BE2C (cell line): ENCODE results near the gene ABHD2.
A peak's percentile ranks its signal among the peaks of the same experiment; 100 is the strongest.

Experiments
- DNase-seq: peaks from one replicate; pipeline ENCODE4 v3.0.0-alpha.2; 2020
- H3K27me3 ChIP-seq: fragments of 250-450 bp; sonication (Bioruptor Pico); 2 replicates; pipeline ENCODE4 v1.5.1; 2020; ENCODE audit warnings: mild to moderate bottlenecking
- H3K36me3 ChIP-seq: fragments of 250-450 bp; sonication (Bioruptor Pico); 2 replicates; pipeline ENCODE4 v1.5.1; 2020; ENCODE audit warnings: mild to moderate bottlenecking
- H3K4me1 ChIP-seq: fragments of 250-450 bp; sonication (Bioruptor Pico); 2 replicates; pipeline ENCODE4 v1.5.1; 2020
- H3K4me3 ChIP-seq: 2 replicates; pipeline ENCODE4 v1.5.1; 2011; ENCODE audit warnings: low read depth, low read length
- H3K9me3 ChIP-seq: fragments of 250-450 bp; sonication (Bioruptor Pico); 2 replicates; pipeline ENCODE4 v1.5.1; 2020
- TF ChIP-seq, protein P1 (sequence below): IDR thresholded peaks from 2 replicates; pipeline ENCODE4 v1.5.1; 2012; ENCODE audit warnings: mild to moderate bottlenecking, low read depth, low read length

The ABHD2 gene

DNA sequence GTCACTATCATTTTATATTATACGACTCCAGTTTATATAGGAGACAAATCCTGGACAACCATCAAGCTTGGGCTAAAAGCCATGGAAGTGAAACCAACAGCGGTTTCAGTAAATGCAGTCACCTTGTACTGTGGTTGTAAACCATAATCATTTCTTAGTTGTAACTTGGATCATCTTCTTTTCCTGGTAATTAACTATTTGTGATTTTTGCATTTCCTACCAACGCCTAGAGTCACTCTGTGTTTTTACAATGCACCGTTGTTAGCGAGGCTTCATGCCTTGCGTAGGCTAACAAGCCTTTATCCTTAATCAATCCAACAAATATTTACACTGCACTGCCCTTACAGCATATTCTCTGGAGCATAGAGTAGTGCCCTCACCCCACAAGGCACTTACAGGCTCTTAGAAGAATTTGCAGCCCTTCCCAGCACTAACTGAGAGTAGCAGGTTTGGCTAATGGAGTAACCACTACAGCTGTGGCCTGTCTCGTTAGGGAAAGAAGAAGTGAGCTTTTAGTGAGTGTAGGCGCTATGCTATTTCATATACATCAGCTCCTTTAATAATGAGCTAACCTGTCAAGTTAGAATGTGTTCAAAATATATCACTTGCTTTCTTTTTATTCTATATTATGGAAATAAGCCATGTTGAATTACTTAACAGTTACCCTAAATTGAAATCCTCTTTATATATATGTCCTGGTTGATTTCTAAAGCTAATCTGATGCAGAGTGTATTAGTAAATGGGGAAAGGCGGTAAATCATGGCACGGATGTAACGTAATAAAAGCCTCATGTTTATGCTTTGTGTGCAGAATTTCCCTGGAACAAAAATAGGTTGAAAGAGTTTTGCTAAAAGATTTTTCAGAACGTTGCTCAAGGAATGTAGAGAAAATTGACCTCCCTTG, 62.8 kb downstream of the ABHD2 start:
- H3K9me3 ChIP-seq: no peaks in the 10 kb centered on the region
- H3K4me3 ChIP-seq: no peak overlapping the region
- H3K36me3 ChIP-seq: peaks cover 38% of the 10 kb centered on the region
- TF ChIP-seq, protein P1, sequence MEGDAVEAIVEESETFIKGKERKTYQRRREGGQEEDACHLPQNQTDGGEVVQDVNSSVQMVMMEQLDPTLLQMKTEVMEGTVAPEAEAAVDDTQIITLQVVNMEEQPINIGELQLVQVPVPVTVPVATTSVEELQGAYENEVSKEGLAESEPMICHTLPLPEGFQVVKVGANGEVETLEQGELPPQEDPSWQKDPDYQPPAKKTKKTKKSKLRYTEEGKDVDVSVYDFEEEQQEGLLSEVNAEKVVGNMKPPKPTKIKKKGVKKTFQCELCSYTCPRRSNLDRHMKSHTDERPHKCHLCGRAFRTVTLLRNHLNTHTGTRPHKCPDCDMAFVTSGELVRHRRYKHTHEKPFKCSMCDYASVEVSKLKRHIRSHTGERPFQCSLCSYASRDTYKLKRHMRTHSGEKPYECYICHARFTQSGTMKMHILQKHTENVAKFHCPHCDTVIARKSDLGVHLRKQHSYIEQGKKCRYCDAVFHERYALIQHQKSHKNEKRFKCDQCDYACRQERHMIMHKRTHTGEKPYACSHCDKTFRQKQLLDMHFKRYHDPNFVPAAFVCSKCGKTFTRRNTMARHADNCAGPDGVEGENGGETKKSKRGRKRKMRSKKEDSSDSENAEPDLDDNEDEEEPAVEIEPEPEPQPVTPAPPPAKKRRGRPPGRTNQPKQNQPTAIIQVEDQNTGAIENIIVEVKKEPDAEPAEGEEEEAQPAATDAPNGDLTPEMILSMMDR: no peak
- no peaks in the 10 kb centered on the region for H3K4me1 ChIP-seq
- H3K27me3 ChIP-seq: no peaks in the 10 kb centered on the region
- no peak for DNase-seq

DNA sequence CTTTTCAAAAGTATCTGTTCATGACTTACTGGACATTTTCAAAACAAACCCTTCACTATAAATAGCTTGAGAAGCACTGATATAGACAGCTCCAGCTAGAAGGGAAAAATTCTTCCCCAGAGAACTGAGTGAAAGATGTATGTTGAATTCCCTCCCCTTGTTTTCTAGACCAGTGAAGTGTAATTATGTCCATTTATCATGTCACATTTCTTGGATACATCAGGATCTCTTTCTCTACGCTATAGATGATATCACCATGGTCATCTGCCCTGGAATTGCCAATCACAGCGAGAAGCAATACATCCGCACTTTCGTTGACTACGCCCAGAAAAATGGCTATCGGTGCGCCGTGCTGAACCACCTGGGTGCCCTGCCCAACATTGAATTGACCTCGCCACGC, 66.9 kb downstream of the ABHD2 start:
- no peak for DNase-seq
- Histone ChIP-seq H3K36me3 (peaks cover 45% of the 10 kb centered on the region), H3K9me3 (no peaks in the 10 kb centered on the region), H3K27me3 (no peaks in the 10 kb centered on the region), H3K4me1 (peaks cover 8% of the 10 kb centered on the region; the same call in 1 of the 2 replicates), H3K4me3 (no peak overlapping the region)
- TF ChIP-seq, protein P1: no peak

DNA sequence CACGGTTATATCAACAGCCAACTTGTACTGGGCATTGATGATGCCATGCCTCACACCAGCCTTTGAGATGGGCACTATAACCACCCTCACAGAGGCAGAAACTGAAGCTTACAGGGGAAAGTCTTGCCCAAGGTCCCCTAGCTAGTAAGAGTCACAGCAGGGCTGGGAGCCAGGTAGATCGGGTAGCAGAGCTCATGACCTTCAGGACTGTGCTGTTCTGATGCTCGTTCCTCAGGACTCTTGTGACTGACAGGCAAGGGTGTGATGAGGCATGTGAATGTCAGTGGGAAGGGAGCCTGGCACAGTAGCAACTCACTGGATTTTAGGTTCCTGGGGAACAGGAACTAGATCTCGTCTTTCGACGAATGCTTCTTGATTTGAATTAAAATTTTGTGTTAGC, 67.4 kb downstream of the ABHD2 start:
- Histone ChIP-seq H3K4me1 (peaks cover 8% of the 10 kb centered on the region), H3K36me3 (peaks cover 48% of the 10 kb centered on the region), H3K27me3 (no peaks in the 10 kb centered on the region), H3K9me3 (no peaks in the 10 kb centered on the region), H3K4me3 (no peak overlapping the region)
- DNase-seq: no peak
- TF ChIP-seq, protein P1: no peak

DNA sequence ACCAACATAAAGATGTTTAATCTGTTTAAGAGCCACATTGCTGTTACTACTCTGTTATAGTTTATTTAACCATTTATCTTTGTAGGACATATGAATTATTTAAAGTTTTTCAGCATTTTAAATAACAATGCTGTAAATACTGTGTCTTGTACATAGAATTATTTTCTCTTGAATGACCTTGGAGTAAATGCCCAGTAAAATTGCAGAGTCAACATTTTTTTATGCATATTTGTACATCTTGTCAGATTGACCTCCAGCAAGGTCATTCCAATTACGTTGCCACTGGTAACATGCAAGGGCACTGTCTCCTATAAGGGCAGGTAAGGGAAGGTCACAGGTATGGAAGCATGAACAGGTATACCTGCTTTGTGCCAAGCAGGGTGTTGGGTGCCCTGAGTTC, 68.8 kb downstream of the ABHD2 start:
- no peak for DNase-seq
- H3K36me3 ChIP-seq: peaks cover 37% of the 10 kb centered on the region
- peaks cover 13% of the 10 kb centered on the region for H3K4me1 ChIP-seq
- TF ChIP-seq, protein P1: no peak
- no peaks in the 10 kb centered on the region for H3K9me3 ChIP-seq
- no peak overlapping the region for H3K4me3 ChIP-seq
- no peaks in the 10 kb centered on the region for H3K27me3 ChIP-seq

DNA sequence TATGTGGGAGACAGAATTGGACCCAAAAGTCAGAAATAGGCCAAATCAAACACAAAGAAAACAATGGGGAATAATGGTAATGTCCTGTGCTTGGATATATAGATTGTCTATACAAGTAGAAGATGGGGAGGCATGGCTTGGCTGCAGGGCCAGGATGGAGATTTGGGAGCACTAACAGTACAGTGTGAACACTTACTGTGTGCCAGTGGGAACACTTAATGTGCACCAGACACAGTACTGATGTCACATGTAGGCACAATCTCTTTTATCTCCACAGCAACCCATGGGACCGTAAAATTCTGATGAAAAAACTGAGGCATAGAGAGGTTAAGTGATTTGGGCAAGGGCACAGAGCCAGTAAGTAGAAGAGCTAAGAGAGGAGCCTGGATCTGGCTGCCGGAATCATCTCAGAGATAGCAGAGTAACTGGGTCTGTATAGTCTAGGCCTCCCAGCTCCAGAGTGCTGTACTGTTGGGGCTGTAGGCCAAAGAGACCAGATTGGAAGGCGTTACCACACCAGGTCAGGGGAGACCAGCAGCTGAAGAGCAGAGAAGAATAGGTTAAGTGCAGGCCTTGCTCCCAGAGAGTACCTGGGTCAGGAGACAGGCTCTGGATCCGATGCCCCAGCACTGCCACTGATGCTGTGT, 69.8 kb downstream of the ABHD2 start:
- H3K36me3 ChIP-seq: peaks cover 27% of the 10 kb centered on the region
- H3K4me1 ChIP-seq: peaks cover 13% of the 10 kb centered on the region
- H3K9me3 ChIP-seq: no peaks in the 10 kb centered on the region
- peak; percentile 77 for DNase-seq
- no peak overlapping the region for H3K4me3 ChIP-seq
- no peaks in the 10 kb centered on the region for H3K27me3 ChIP-seq
- TF ChIP-seq, protein P1: no peak

DNA sequence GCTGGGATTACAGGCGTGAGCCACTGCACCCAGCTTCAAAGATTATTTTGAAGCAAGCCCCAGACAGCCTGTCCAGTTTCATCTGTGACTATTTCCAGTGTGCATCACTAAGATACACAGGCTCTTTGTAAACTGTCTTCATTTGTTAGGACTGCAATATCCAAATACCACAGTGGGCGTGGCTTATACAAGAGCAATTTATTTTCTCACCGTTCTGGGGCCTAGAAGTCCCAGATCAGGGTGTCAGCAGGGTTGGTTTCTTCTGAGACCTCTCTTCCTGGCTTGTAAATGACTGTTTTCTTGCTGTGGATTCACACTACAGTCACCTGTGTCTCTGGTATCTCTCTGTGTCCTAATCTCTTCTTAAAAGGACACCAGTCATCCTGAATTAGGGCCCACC, 73.4 kb downstream of the ABHD2 start:
- Histone ChIP-seq H3K9me3 (no peaks in the 10 kb centered on the region), H3K36me3 (peaks cover 10% of the 10 kb centered on the region), H3K4me1 (peaks cover 13% of the 10 kb centered on the region), H3K27me3 (no peaks in the 10 kb centered on the region), H3K4me3 (no peak overlapping the region)
- TF ChIP-seq, protein P1: no peak
- no peak for DNase-seq
